ENCODE measurements around the gene ESRRB.

DNA sequence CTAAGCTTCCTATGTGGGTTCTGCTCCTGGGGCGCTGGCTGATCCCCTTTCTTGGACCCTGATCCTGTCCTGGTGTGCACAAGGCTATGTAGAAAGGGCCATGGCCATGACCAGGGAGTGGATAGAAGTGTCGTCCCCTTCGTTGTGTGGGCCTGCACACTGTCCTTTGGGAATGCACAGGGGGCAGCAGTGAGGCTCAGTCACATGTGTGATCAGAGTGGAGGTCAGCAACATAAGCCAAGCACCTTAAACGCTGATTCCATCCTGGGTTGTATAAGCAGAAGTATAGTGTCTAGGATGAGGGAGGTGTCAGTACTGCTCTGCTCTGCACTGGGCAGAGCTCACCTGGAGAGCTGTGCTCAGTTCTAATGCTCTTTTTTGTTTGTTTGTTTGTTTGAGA is 48.4 kb downstream of the ESRRB start:
- TF ChIP-seq CTCF (IDR thresholded peaks at IDR 0.05; ENCODE audit: low read depth, low read length) (peak; percentile 9), POLR2A (IDR thresholded peaks at IDR 0.05; ENCODE audit: extremely low read depth, insufficient read length) (no peak)
